Stimulated activated naive CD8-positive, alpha-beta T cell treated with anti-CD3 and anti-CD28 coated beads, Interleukin-15, Interleukin-2, amounts not matched to agents 100 U/mL and 50 U/mL, for 24 hours (primary cell): ENCODE measurements around the gene SUFU.
A peak's percentile ranks its signal among the peaks of the same experiment; 100 is the strongest.
"Not testable (repeated sequence)": the region's sequence is repeated elsewhere in the genome, so short reads cannot be mapped to it uniquely, and the experiment has no call there.

Experiments
- ATAC-seq: fragments of 150-1000 bp; cut with Tn5 transposase; one replicate; pipeline ENCODE4 v1.10.0; 2021
- DNase-seq: peaks from one replicate; pipeline ENCODE4 v3.0.0; 2021

Gene SUFU

DNA sequence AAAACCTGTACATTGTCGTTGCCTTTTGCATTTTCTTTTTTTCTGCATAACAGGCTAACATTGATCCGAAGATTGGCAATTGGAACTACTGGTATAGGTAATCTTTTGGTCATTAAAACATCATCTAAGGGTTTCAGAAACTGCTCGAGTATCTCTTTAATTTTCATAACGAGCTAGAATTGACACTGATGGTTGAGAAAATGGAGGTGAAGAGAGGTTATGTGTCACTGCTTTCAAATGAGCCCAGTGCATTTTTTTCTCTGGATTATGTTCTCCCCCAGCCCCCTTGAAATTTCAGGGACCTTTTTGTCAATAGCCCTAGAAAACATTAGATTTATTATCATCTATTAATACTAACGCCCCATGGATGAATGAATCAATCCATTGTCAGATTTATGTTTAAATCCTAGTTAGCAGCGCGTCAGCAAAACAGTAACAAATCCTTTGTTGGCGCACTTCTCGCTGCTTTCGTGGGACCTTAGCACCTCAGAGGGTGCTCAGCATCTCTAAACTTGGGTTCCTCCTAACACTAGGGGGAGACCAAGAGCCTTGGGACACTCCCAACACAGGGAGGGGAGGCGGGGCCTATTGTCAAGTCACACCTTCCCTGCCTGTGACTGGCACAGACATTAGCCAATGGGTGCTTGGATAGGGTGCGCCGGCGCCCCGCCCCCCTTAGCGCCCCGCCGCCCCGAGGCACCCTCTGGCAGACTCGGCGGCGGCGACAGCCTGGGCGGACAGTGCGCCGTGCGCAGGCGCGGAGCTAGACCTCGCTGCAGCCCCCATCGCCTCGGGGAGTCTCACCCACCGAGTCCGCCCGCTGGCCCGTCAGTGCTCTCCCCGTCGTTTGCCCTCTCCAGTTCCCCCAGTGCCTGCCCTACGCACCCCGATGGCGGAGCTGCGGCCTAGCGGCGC lies at the start of gene SUFU:
SUFU (plus strand) TSS at position 709 of the 915 bp plus-strand sequence; CDS start at position 890, 181 bp downstream.
- ATAC-seq (peak; percentile 88), DNase-seq (peak; percentile 99)

DNA sequence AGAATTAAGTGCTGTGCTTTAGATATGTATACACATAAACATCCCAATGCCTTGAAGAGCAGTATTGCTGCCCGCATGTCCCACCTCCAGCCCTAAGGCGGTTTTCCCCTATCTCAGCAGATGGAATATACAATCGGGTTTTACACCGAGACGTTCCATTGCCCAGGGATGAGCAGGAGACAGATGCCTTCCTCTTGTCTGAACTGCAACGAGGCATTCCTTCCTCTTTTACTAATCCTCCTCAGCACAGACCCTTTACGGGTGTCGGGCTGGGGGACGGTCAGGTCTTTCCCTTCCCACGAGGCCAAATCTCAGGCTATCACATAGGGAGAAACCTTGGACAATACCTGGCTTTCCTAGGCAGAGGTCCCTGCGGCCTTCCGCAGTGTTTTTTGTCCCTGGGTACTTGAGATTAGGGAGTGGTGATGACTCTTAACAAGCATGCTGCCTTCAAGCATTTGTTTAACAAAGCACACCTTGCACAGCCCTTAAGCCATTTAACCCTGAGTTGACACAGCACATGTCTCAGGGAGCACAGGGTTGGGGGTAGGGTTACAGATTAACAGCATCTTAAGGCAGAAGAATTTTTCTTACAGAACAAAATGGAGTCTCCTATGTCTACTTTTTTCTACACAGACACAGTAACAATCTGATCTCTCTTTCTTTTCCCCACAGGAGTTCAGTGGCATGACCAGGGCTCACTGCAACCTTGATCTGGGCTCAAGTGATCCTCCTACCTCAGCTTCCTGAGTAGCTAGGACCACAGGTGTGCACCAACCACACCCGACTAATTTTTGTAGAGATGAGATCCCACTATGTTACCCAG lies 48.9 kb upstream of the SUFU start:
- ATAC-seq, DNase-seq: not testable (repeated sequence)

DNA sequence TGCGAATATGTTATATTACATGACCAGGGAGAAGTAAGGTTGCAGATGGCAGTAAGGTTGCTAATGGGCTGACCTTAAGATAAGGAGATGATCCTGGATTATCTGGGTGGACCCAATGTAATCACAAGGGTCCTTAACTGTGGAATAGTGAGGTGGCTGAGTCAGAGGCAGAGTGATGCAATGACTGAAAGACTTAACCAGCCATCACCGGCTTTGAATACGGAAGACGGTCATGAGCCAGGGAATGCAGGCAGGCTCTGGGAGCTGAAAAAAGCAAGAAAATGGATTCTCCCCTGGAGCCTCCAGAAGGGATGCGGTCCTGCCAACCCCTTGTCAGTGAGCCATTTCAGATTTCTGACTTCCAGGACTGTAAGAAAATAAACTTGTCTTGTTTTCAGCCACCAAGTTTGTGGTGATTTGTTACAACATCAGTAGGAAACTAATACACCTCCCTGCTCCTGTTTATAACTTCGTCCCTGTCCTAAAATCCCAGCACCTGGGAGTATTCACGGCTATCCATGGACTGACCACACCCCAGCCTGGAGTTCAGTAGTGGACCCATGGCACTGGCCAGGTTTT lies 47.8 kb upstream of the SUFU start:
- ATAC-seq = no peak
- DNase-seq = no peak

DNA sequence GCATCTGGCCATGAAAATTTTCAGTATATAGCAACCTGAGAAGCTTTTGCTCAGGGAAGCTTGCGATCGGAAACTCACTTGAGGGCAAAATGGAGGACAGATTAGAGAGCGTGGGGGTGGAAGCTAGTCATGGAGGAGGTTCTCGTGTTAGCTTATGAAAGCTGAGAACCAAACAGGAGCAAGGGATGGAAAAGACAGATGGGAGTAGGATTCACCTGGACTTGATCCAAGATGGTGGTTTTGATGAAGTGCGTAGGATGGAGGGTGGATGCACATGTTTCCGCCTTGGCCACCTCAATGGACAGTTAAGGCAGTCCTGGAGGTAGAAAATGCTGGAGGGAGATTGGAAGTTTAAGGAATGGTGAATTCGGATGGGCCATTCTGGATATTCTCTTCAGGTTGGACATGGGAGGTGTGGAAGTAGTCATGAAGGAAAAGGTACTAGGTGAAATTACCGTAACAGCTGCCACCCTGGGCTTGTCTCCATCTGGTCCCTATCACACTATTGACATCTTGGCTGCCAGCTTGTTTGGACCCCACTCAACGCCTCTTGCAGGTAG lies 46.1 kb upstream of the SUFU start:
- no peak for ATAC-seq

DNA sequence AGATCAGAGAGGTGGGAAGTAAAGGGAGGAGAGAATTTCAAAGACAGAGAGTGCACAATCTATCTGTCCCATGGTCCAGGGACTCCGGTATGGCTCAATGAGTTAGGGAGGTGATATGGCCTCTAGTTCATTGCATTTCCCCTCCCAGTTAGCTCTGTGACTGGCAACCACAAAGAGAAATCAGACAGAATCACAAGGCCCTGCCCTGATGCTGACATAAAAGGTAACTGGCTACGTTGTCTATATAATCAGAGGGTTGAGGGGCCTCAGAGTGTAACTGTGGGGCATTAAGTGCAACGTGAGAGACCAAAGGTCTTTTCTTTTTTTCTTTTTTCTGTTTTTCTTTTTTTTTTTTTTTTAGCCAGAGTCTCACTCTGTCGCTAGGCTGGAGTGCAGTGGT lies 45.1 kb upstream of the SUFU start:
- DNase-seq (no peak), ATAC-seq (no peak)

More for the DNA sequence above, 46.1 kb upstream of the SUFU start:
- no peak for DNase-seq

DNA sequence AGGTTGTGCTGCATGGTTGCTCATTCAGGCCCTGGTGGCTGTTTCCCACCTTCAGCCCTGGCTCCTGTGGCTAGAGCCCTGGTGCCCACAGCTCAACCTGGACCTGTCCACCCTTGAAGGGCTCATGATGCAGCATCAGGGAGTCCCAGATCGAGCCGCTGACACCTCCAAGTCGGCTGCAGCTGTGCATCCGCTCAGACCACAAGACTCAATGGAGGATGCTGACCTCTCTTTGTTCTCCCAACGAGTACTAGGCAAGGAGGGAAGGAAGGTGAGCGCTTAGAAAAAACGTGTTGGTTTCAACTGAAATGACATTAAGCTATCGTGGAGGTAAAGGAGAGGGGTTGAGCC lies 43.0 kb upstream of the SUFU start:
- DNase-seq = no peak
- peak; percentile 34 for ATAC-seq

DNA sequence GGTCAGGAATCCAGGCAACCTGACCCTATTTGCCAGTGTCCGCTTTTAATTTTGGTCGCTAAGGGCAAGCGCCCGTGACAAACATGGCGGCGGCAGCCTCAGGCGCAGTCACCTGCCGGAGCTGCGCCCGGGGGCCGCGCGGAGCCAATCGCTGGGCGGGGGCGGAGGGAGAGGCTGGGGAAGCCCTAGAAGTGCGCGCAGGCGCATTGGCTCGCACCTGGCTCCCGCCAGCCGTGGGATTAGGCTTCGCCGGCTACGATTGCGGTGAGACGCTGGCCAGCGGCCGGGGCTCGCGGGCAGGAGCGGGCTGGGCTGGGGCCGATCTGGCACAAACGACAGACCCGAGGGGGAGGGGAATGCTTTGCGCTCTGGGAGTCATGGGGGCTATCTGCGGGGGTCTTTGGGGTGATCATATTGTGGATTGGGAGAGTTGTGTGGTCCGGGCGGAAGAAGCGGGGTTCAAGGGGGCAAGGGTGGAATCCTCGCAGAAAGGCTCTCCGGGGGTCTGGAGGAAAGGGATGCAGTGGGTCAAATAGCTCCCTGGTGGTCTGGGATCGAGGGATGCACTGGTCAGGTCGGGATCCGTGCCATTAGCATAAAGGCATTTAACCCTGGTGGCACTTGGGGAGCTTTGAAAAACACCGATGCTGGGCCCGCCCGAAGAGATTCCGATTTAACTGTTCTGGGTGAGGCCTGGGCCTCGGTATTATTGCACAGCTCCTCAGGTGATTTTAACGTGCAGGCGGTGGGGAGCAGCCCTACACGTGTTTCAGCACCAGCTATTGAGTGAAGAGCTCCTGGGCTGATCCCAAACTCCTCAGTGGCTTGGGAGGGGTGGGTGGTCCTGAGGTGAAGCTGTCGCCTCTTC lies 42.4 kb upstream of the SUFU start:
- DNase-seq (peak; percentile 97), ATAC-seq (peak; percentile 92)

DNA sequence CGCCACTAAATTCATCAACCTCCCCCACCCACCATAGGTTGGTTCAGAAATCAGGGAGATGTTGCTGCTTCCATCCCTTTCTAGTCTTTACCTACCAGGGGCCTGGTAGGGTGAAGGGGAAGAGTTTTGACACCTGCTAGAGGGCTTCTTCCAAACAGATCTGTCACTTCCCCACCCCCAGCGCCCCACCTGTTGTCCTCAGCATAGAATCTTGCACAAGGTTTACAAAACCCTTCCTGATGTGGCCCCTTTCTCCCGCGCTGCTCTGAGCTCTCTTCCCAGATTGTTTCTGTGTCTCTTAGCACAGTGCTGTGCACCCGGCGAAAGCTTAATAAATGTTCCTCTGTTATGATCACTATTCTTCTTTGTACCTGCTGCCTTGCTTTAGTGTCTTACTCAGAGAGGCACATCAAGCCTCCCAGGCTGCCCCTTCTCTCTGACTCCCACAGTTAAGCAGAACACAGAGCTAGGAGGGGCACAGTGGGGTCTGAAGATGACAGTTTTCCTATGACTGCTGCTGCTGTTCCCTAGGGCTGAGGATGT lies 41.2 kb upstream of the SUFU start:
- DNase-seq = no peak
- no peak for ATAC-seq

DNA sequence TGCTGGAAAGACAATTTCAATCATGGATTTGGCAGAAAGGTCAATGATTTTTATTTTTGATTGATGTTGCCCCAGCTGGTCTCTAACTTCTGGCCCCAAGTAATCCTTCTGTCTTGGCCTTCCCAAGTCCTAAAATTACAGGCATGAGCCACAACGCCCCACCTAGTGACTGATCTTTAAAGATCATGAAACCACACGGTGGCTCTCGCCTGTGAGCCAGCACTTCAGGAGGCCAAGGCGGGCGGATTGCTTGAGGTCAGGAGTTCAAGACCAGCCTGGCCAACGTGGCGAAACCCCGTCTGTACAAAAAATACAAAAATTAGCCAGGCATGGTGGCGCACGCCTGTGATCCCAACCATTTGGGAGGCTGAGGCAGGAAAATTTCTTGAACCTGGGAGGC lies 39.8 kb upstream of the SUFU start:
- ATAC-seq (no peak), DNase-seq (no peak)

DNA sequence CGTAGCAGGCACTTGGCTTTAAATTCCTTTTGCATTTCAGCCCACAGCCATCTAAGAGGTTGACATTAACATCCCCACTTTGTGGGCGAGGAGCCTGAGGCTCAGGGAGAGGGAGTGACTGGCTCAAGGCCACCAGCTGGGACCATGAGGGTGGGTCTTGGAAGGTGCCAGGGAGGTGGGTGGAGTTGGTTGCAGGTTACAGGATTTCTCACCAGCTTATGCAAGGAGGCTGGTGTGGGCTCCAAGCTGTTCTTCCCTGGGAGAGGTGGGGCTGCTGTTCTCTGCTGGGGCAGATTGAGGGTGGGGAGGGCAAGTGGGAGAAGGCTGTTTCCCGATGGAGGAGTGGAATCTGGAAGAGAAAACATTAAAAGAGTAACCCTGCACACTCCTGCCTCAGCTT lies 38.3 kb upstream of the SUFU start:
- ATAC-seq (no peak), DNase-seq (no peak)

DNA sequence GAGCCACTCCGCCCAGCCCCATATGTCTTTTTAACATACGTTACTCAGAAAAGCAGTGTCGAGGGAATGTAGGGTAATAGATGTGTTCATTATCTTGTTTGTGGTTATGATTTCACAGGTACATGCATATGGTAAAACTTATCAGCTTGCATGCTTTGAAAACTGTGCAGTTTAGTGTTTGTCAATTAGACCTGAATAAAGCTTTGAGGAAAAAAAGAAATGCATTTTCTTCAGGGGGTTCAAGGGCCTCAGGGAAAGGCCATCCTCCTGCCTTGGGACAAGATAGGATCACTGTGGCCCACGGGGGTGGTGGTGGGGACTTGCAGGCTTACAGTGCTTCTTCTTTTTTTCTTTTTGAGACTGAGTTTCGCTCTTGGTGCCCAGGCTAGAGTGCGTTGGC lies 36.5 kb upstream of the SUFU start:
- ATAC-seq = no peak
- DNase-seq = no peak

DNA sequence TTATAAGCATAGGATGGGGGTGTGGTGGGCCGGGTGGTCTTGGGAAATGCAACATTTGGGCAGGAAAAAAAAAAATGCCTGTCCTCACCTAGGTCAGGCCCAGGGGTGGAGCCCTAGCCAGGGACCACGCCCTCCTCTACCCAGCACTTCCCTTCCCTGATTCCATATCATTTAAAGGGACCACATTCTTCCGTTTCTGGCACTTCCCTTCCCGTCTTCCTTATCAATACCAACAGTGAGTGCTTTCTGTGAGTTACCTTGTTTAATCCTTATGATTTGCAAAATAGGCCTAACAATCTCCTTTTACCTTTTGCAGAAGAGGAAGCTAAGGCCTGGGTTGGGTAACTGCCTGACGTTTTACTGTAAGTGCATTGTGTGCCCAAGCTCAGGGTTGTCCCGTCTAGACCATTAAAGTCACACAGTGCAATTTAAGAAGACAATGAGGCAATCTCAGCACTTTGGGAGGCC lies 35.8 kb upstream of the SUFU start:
- DNase-seq (no peak), ATAC-seq (no peak)

DNA sequence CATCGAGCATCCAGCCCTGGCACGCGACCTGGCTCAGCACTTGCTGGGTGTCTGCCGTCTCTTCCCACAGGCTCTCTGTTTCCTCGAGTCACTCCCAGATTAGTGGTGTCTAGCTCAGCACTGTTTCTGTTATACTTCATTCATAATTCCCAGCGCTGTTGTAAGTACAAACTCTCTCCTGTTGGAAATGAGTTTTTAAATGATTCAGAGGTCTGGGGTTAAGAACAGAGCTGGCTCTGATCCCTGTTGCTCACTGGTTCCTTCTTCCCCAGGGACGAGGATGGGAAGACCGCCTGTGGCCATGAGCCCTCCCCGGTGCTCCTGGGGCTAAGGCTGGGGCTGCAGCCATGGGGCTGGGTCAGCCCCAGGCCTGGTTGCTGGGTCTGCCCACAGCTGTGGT lies 35.1 kb upstream of the SUFU start:
- no peak for ATAC-seq
- no peak for DNase-seq

DNA sequence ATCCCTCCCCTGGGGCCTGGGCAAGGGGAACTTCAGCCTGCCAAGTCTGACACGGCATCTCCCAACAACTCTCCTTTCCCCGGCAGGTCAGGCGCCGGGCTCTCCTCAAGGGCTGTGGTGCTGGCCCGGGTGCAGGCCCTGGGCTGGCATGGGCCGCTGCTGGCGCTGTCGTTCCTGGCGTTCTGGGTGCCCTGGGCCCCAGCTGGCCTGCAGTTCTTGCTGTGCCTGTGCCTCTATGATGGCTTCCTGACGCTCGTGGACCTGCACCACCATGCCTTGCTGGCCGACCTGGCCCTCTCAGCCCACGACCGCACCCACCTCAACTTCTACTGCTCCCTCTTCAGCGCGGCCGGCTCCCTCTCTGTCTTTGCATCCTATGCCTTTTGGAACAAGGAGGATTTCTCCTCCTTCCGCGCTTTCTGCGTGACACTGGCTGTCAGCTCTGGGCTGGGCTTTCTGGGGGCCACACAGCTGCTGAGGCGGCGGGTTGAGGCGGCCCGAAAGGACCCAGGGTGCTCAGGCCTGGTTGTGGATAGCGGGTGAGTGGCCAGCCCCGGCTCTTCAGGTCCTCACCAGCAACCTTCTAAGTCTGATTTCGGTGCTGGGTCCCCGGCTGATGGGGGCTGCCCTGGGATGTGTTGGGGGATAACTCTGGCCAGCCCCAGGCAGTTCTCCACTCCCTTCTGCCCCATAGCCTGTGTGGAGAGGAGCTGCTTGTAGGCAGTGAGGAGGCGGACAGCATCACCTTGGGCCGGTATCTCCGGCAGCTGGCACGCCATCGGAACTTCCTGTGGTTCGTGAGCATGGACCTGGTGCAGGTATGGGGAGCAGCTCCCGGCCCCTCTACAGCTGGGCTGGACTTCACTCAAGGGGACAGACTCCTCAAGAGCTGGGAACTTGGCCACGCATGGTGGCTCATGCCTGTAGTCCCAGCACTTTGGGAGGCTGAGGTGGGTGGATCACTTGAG lies 32.9 kb upstream of the SUFU start:
- no peak for DNase-seq
- no peak for ATAC-seq

DNA sequence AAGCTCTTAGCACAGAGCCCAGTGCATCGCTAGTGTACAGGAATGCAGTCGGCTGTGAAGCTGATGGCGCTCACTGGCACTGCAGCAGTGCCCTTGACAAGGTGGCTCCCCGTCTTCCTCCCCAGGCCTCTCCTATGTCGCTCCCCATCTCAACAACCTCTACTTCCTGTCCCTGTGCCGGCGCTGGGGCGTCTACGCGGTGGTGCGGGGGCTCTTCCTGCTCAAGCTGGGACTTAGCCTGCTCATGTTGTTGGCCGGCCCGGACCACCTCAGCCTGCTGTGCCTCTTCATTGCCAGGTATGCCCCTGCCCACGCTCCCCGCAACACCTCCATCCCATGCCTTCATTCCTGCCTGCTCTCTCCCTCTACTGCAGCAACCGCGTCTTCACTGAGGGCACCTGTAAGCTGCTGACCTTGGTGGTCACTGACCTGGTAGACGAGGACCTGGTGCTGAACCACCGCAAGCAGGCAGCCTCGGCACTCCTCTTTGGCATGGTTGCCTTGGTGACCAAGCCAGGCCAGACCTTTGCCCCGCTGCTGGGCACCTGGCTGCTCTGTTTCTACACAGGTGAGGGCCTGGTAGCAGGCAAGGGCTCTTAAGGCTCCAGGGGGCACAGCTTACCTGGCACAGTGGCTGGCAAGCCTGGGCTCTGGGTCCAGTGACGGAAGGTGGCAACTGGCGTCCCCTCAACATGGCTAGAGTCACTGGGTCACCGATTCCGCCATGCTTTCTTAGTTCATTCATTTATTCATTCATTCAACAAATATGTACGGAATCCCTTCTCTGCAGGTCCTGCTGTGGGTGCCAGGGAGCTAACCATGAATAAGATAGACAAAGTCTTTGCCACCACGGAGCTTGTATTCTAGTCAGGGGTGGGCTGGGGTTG lies 30.1 kb upstream of the SUFU start:
- ATAC-seq (peak; percentile 53), DNase-seq (no peak)

DNA sequence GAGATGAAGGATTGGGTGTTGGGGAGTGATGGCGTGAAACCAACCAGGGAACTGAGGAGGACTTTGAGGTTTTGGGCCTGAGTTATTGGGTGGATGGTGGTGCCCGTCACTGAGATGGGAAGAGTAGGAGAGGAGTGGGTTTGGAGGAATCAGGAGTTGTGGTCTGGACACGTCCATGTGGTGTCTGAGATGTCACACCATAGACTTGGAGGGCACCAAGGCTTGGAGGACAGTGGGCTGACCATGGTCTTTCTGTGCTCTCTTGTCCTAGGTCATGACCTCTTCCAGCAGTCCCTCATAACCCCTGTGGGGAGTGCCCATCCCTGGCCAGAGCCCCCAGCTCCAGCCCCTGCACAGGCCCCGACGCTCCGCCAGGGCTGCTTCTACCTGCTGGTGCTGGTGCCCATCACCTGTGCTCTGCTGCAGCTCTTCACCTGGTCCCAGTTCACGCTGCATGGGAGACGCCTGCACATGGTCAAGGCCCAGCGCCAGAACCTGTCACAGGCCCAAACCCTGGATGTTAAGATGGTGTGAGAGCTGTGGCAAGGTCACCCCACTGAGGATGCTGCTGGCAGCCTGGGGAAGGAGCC lies 28.2 kb upstream of the SUFU start:
- ATAC-seq (no peak), DNase-seq (no peak)

DNA sequence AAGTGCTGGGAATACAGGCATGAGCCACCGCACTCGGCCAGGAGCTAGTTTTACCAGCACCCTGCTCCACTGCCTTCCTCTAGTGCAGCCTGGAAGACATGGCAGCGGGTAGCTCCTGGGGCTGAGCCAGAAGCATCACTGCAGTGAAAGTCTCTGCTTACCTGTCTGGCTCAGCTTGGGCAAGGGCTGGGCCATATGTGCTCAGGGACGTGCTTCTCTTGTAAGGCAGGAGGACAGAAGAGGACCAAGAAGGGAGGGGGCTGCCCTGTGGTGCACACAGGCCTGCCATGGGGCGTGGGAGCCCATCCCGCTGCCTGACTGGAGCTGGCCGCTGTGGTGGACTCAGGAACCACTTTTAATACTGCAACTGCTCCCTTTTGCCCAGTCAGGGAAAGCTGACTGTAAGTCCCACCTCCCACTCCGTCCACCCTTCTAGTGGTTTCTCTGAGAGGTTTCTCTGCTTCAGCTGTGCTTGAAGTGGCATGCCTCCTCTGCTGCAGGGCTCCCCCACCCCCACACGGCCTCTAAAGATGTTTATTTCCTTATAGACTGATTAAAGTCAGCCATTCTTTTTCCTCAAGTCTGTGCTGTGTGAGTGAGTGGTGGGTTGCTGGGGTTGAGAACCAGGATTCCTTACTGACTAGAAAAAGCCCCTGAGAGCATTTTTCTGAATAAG lies 27.2 kb upstream of the SUFU start:
- DNase-seq = no peak
- no peak for ATAC-seq

DNA sequence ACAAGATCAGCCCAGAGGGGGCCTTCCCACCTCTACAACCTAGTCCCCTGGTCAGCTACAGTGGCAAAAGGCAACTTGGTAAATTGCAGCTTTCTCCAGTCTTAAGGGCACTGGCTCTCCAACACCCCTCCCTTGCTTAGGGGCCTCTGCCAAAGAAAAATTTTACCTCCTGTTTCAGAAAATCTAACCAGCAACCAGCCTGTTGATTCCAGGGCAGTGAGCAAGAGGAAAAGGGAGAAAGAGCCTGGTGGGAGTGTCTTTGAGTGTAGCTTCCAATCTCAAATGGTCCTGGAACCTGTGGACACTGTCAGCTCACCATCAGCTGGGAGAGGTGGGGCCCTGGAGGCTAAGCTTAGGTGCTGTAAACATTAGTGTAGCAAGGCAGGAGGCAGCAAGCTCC lies 24.1 kb upstream of the SUFU start:
- DNase-seq (no peak), ATAC-seq (no peak)
